SK-N-MC (cell line): ENCODE data around the gene CCL7.

Experiments used
- EZH2 ChIP-seq: fragments of 200-600 bp; sonication (generic); IDR thresholded peaks from one replicate; pipeline ENCODE4 v1.6.1; 2017; ENCODE audit warnings: antibody characterized with exemption
- POLR2AphosphoS5 ChIP-seq: IDR thresholded peaks from 2 replicates; pipeline ENCODE4 v1.6.1; 2012; ENCODE audit warnings: mild to moderate bottlenecking, low read depth, low read length, borderline replicate concordance

DNA sequence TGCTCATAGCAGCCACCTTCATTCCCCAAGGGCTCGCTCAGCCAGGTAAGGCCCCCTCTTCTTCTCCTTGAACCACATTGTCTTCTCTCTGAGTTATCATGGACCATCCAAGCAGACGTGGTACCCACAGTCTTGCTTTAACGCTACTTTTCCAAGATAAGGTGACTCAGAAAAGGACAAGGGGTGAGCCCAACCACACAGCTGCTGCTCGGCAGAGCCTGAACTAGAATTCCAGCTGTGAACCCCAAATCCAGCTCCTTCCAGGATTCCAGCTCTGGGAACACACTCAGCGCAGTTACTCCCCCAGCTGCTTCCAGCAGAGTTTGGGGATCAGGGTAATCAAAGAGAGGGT lies 14.7 kb upstream of the CCL7 start:
- no peak for TF ChIP-seq EZH2
- TF ChIP-seq POLR2AphosphoS5 = no peak
